Stimulated activated CD4-positive, alpha-beta T cell treated with anti-CD3 and anti-CD28 coated beads, Interleukin-15, amount 100 ng/mL, for 48 hours (primary cell): ENCODE measurements around the gene PARP12.

Experiments used
- DNase-seq, 2 donors: peaks; one replicate each; pipeline ENCODE4 v3.0.0-alpha.2; 2020; ENCODE audit warnings: low read depth in 2 of 2

The PARP12 gene

DNA sequence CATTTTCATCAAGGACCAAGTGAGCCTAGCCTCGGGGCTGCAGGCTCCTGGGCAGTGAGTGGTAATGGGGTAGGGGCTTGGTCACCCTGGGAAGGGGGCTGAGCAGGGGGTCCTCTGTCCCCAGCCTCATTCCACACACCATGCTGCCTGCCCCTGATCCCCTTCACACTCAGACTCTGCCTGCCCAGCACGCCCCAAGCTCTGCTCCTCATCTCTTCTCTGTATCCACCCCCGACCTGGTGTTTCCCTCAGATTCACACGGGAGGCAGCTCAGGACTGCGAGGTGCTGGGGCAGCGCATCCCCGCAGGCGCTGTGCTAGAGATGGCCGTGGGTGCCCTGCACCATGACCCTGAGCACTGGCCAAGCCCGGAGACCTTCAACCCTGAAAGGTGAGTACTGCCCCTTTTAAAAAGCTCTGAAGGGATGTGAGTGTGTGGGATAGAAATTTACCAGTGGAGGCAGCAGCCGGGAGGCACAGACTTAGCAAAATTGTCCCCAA lies 47.2 kb downstream of the PARP12 start:
- no peak for DNase-seq

DNA sequence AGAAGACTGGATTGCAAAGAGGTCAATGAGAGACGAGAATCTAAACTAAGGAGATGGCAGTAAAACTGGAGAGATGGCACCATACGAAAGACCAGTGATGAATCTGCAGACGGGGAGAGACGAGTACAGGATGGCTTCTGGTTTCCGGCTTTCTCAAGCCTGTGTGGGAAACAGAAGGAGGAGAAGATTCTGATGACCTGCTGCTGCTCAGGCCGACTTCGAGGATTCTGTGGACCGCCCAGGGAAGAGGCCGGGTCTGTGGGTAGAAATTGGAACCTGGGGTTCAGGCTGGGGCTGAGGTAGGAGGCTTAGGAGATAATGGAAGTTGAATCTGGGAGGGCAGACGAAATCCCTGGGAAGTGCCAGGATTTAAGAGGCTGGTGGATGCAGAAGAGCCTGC lies 48.6 kb downstream of the PARP12 start:
- DNase-seq, result no peak

GRCh38 chr7:140013676-140014075 lies 49.1 kb downstream of the PARP12 start:
- DNase-seq, result no peak

GRCh38 chr7:140010194-140010895 lies 52.4 kb downstream of the PARP12 start:
- DNase-seq, result no peak

DNA sequence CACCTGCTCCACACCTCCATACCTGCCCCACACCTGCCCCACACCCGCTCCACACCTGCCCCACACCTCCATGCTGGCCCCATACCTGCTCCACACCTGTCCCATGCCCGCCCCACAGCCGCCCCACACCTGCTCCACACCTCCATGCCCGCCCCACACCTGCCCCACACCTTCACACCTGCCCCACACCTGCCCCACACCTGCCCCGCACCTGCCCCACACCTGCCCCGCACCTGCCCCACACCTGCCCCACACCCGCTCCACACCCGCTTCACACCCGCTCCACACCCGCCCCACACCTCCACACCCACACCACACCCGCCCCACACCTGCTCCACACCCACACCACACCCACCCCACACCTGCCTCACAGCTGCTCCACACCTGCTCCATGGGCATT lies 53.0 kb downstream of the PARP12 start:
- no peak for DNase-seq

- no peak for DNase-seq
Measured at GRCh38 chr7:140008755-140009610, 53.8 kb downstream of the PARP12 start.

- DNase-seq, result no peak
Measured at GRCh38 chr7:140007051-140007690, 55.6 kb downstream of the PARP12 start.

GRCh38 chr7:140006600-140006999 lies 56.2 kb downstream of the PARP12 start:
- no peak for DNase-seq

- DNase-seq, result no peak
Measured at GRCh38 chr7:140005754-140006503, 56.8 kb downstream of the PARP12 start.

DNA sequence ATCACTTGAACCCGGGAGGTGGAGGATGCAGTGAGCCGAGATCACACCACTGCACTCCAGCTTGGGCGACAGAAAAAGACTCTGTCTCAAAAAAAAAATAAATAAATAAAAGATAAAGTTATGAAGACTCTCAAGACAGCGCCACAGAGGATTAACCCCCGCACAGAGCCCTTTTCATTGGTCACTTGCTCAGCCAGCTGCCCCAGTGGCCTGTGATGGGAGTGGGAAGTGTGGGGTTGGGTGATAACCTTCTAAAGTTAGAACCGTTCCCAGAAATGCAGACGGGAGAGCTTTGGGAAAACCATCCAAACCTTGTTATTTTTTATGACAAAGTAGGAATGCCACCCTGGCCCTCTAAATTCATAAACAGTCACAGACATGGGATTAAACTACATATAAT lies 57.4 kb downstream of the PARP12 start:
- DNase-seq, result no peak

DNA sequence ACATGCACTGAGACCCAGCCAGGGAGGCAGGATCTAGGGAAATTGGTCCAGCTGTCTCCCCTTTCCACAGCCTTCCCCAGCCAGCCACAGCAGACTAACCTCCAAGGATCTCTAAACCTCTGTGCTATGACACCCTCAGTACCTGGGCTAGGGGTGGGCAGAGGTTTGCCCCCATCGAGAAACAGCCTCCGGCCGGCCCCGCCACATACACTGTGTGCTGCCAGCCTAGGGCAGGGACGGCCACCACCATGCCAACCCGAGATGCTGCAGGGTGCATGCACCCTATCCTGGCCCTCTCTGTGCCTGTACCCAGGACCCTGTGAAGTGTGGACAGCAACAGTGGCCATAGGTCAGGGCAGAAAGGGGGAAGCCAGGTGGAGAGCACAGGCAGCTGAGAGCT lies 58.1 kb downstream of the PARP12 start:
- DNase-seq, result no peak

DNA sequence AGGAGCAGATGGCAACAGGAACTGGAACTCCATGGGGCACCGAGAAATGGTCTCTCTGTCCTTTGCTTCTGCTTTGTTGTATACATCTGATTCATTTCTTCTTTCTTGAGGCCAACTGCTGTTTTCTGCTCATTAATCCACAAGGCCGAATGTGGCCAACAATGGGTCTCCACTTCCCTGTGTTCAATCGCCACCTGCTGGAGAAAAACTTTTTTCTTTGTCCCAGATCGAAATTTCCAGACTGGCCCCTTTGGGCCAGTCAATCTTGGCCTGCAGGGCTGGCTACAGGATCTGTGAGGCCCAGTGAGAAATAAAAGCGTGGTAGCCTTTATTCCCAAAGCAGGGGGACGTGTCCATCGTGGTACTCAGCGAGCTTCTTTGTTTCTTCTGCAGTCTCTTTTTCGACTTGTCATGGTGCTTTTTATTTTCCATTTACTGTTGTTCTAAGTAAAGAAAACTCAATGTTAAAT lies 58.8 kb downstream of the PARP12 start:
- peak in 1 of 2 donors; percentile 25 for DNase-seq

DNA sequence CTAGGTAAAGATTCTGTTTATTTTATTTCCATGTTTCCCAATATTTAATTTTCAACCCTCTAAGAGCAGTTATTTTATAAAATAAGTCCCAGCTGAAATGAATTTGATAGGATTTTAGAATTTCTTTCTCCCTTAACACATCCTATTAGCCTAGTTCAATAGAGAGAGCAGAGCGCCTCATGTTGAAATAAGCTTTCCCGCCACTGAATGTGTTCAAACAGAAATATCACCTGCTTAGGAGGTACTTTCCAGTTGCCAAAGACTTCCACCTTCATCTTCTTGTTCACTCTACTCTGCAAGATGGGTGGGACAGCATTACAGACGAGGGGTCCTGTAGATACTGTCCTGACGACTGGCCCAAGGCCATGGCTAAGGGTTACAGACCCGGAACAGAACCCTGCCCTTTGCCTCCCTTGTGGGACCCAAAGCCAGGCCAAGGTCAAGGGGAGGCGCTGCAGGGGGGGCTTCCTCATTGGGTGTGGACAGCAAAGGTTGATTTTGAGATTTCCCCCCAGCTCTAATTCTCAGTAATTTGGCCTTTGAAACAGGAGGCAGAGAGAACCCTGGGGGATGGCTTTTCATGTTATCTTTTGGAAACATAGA lies 62.0 kb downstream of the PARP12 start:
- no peak for DNase-seq

DNA sequence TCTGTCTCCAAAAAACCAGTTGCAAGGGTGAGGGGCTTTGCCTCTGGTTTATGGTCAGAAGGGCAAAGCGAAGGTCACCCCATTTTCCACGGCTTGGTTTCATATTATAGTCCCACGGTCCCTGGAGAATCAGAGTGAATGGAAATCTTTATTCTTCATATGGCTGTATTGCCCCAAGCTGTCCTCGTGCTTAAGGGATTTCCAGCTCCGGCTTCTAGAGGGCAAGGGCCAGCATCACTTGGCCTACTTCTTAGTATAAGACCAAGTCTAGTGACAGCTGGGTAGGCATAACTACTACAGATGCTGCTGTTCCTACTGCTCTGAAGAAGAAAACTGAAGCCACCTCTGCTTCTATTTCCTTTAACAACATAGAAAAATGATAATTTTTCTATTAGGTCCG lies 63.2 kb downstream of the PARP12 start:
- DNase-seq, result no peak

- no peak for DNase-seq
Measured at GRCh38 chr7:139998572-139998971, 64.2 kb downstream of the PARP12 start.

- DNase-seq, result no peak
Measured at GRCh38 chr7:139995017-139995915, 67.5 kb downstream of the PARP12 start.

- DNase-seq, result no peak
Measured at GRCh38 chr7:139994356-139994755, 68.4 kb downstream of the PARP12 start.

GRCh38 chr7:139993592-139993991 lies 69.2 kb downstream of the PARP12 start:
- no peak for DNase-seq

GRCh38 chr7:139993169-139993568 lies 69.6 kb downstream of the PARP12 start:
- no peak for DNase-seq

DNA sequence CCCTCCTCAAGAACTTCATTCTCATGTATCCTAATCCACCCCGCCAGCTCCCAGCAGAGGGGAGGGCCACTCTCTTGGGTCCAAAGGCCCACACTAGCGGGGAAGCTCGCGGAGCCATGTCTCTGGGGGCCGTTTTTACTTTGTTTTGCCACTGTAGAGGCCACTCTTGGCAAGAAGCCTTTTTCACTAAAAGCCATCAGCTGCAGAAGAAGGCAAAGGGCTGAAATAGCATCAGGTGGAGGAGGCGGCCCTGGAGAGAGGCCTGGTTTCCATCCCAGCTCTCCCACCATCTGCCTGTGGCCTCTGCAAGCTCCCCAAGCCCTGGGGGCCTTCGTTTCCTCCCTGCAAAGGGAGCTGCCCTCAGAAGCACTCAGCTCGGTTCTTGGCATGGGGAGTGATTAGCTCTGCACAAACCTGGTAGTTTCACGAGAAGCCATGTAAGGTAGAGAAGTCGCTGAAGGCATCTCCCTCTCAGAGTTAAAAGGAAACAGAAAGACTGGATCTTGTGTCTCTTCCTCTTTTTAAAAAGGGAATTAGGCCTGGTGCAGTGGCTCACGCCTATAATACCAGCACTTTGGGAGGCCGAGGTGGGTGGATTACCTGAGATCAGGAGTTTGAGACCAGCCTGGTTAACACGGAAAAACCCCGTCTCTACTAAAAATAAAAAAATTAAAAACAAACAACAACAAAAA lies 70.3 kb downstream of the PARP12 start:
- no peak for DNase-seq
